ENCODE results near the gene ALPG.

Gene ALPG

GRCh38 chr2:232460171-232460570 is 53.5 kb downstream of the ALPG start:
- DNase-seq = no peak
